GM12891 (cell line): ENCODE results near the gene PCTP.

Experiments used
- POLR2A ChIP-seq: IDR thresholded peaks from 2 replicates; pipeline ENCODE4 v1.6.1; 2011; ENCODE audit warnings: low read depth, low read length, control low read depth
- POLR2AphosphoS5 ChIP-seq: IDR thresholded peaks from 2 replicates; pipeline ENCODE4 v1.6.1; 2011; ENCODE audit warnings: low read depth, low read length, control low read depth
- SPI1 ChIP-seq: IDR thresholded peaks from 2 replicates; pipeline ENCODE4 v1.6.1; 2011; ENCODE audit warnings: low read depth, low read length, control low read depth
- TAF1 ChIP-seq: IDR thresholded peaks from 2 replicates; pipeline ENCODE4 v1.6.1; 2011; ENCODE audit warnings: low read depth, low read length, control low read depth

GRCh38 chr17:55825213-55825612 lies 74.4 kb downstream of the PCTP start:
- no peak for TF ChIP-seq TAF1
- TF ChIP-seq POLR2A = no peak
- no peak for TF ChIP-seq POLR2AphosphoS5
- no peak for TF ChIP-seq SPI1
